ENCODE results near the gene ZNF618. TPM values are rescaled to one million over a fixed set of nuclear protein-coding genes. Genes with fewer than 3 reads are reported as not detected.

The ZNF618 gene
- total RNA-seq, 1 experiment from 2014 or later: 29.4 TPM

DNA sequence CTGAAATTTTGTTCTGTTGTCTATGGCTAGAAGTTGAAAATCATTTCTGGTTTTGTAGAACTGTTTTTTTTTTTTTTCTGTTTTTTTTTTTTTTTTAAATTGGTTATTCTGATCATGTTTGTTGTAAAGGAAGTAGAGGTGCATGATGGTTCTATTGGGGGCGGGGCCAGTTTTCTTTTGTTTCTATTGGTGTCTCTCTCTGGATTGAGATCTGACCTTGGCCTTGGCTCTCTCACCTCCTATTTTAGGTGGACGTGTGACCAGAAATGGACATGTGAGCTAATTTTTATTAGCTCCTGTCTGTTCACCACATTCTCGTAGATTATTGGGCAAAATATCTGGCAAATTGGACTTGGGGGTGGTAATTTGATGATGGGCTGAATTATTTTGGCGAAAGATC, 3.2 kb downstream of the ZNF618 start:
- no peak overlapping the region for H3K4me3 ChIP-seq (ENCODE audit: low read depth, low read length, poor library complexity, severe bottlenecking)
- H3K36me3 ChIP-seq (ENCODE audit: insufficient read depth, low read length, poor library complexity, severe bottlenecking): no peaks in the 10 kb centered on the region
- no peaks in the 10 kb centered on the region for H3K27me3 ChIP-seq (replicated peaks; ENCODE audit: insufficient read depth, low read depth, low read length, poor library complexity)
- TF ChIP-seq, protein P1, sequence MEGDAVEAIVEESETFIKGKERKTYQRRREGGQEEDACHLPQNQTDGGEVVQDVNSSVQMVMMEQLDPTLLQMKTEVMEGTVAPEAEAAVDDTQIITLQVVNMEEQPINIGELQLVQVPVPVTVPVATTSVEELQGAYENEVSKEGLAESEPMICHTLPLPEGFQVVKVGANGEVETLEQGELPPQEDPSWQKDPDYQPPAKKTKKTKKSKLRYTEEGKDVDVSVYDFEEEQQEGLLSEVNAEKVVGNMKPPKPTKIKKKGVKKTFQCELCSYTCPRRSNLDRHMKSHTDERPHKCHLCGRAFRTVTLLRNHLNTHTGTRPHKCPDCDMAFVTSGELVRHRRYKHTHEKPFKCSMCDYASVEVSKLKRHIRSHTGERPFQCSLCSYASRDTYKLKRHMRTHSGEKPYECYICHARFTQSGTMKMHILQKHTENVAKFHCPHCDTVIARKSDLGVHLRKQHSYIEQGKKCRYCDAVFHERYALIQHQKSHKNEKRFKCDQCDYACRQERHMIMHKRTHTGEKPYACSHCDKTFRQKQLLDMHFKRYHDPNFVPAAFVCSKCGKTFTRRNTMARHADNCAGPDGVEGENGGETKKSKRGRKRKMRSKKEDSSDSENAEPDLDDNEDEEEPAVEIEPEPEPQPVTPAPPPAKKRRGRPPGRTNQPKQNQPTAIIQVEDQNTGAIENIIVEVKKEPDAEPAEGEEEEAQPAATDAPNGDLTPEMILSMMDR (conservative IDR thresholded peaks at IDR 0.05; ENCODE audit: low read depth, low read length): no peak
- TF ChIP-seq EZH2 (IDR thresholded peaks at IDR 0.05; ENCODE audit: borderline replicate concordance, low read depth, low read length, poor library complexity, severe bottlenecking): no peak
- H3K4me1 ChIP-seq (ENCODE audit: insufficient read depth, low read length, poor library complexity, severe bottlenecking): peaks cover 17% of the 10 kb centered on the region
- POLR2A ChIA-PET (ENCODE audit: low non-redundant PET): no interaction called here
- intact Hi-C loops (cut with micrococcal nuclease; ENCODE audit: unreplicated experiment): loop anchor here (5.0 kb wide), 2 partner anchors 72 to 83 kb away; no protein-coding TSS in a partner anchor
- BruUV-seq (replicated peaks): no TSS peak
- DNase-seq (ENCODE audit: low spot score): no peak
- no peaks in the 10 kb centered on the region for H3K9me3 ChIP-seq (ENCODE audit: low read depth, low read length, poor library complexity, severe bottlenecking)
- no peak overlapping the region for H3K27ac ChIP-seq (ENCODE audit: low read depth, low read length, poor library complexity, severe bottlenecking)
- CTCF ChIA-PET: no interaction called here

DNA sequence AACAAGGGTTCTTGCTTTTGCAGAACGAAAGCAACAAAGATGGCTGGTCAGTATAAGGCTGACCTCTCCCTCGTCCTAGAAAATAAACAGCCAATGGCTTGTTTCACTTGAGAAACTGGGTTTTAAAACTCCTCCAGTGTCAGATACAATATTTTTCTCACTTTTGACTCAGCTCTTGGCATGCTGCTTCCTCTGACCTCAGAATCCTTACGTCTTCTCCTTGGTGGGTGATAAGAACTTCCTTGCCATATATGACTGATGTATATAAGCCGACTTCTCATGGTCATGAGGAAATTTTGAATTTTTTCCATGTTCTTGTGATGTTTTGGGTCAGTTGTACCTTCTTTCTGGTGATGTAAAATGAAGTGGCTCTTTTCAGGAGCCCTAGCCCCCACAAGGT, 3.8 kb downstream of the ZNF618 start:
- CTCF ChIA-PET: no interaction called here
- intact Hi-C loops (cut with micrococcal nuclease; ENCODE audit: unreplicated experiment): loop anchor here (5.0 kb wide), 2 partner anchors 73 to 82 kb away; no protein-coding TSS in a partner anchor
- Histone ChIP-seq H3K27ac (ENCODE audit: low read depth, low read length, poor library complexity, severe bottlenecking) (no peak overlapping the region), H3K36me3 (ENCODE audit: insufficient read depth, low read length, poor library complexity, severe bottlenecking) (no peaks in the 10 kb centered on the region), H3K27me3 (replicated peaks; ENCODE audit: insufficient read depth, low read depth, low read length, poor library complexity) (no peaks in the 10 kb centered on the region), H3K4me1 (ENCODE audit: insufficient read depth, low read length, poor library complexity, severe bottlenecking) (peaks cover 22% of the 10 kb centered on the region), H3K4me3 (ENCODE audit: low read depth, low read length, poor library complexity, severe bottlenecking) (no peak overlapping the region), H3K9me3 (ENCODE audit: low read depth, low read length, poor library complexity, severe bottlenecking) (no peaks in the 10 kb centered on the region)
- BruUV-seq (replicated peaks): no TSS peak
- POLR2A ChIA-PET (ENCODE audit: low non-redundant PET): no interaction called here
- DNase-seq (ENCODE audit: low spot score): no peak
- TF ChIP-seq, protein P1 (conservative IDR thresholded peaks at IDR 0.05; ENCODE audit: low read depth, low read length): no peak
- no peak for TF ChIP-seq EZH2 (IDR thresholded peaks at IDR 0.05; ENCODE audit: borderline replicate concordance, low read depth, low read length, poor library complexity, severe bottlenecking)

DNA sequence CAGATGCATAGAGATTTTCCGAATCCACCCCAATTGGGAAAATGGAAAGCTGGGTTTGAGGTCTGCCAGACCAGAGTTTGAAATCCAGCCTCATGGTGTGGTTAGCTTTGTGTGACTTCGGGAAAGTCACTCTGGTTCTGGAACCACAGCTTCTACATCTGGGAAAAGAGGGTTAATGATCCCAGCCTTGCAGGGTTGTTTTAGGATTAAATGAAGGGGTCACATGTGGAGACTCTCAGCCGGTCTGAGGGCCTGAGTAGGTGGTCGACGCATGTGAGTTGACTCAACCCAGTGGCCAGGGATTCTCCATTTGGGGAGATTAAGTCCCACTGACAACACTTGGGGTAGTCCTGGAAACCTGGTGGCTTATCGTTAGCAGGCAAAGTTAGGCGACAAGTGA, 6.1 kb downstream of the ZNF618 start:
- Histone ChIP-seq H3K9me3 (ENCODE audit: low read depth, low read length, poor library complexity, severe bottlenecking) (no peaks in the 10 kb centered on the region), H3K27me3 (replicated peaks; ENCODE audit: insufficient read depth, low read depth, low read length, poor library complexity) (no peaks in the 10 kb centered on the region), H3K4me3 (ENCODE audit: low read depth, low read length, poor library complexity, severe bottlenecking) (no peak overlapping the region), H3K36me3 (ENCODE audit: insufficient read depth, low read length, poor library complexity, severe bottlenecking) (no peaks in the 10 kb centered on the region), H3K27ac (ENCODE audit: low read depth, low read length, poor library complexity, severe bottlenecking) (no peak overlapping the region), H3K4me1 (ENCODE audit: insufficient read depth, low read length, poor library complexity, severe bottlenecking) (peaks cover 34% of the 10 kb centered on the region)
- BruUV-seq (replicated peaks): no TSS peak
- POLR2A ChIA-PET (ENCODE audit: low non-redundant PET): interaction anchor here (0.6 kb wide), 1 partner anchor 22 kb away, joined by 4 read pairs; no protein-coding TSS in a partner anchor
- CTCF ChIA-PET: no interaction called here
- intact Hi-C loops (cut with micrococcal nuclease; ENCODE audit: unreplicated experiment): no loop called here
- TF ChIP-seq, protein P1 (conservative IDR thresholded peaks at IDR 0.05; ENCODE audit: low read depth, low read length): no peak
- no peak for TF ChIP-seq EZH2 (IDR thresholded peaks at IDR 0.05; ENCODE audit: borderline replicate concordance, low read depth, low read length, poor library complexity, severe bottlenecking)
- no peak for DNase-seq (ENCODE audit: low spot score)

All from A673 (cell line).